ENCODE results near the gene ACAP1. TPM values are rescaled to one million over a fixed set of nuclear protein-coding genes. Genes with fewer than 3 reads are reported as not detected.
"Not testable (repeated sequence)": the region's sequence is repeated elsewhere in the genome, so short reads cannot be mapped to it uniquely, and the experiment has no call there.

ACAP1 gene
- total RNA-seq, 1 donor from 2014 or later: 0.40 TPM

- DNase-seq (ENCODE audit: low read depth in 2 of 2): no peak
Measured at GRCh38 chr17:7328840-7329373, 7.4 kb upstream of the ACAP1 start, which contains the start of gene NEURL4. NEURL4 (minus strand) TSS chr17:7329335; CDS start chr17:7329312, 23 bp downstream.

GRCh38 chr17:7329374-7329996 lies 6.8 kb upstream of the ACAP1 start:
- DNase-seq (ENCODE audit: low read depth in 2 of 2): peak; percentile 99

GRCh38 chr17:7329997-7330637 lies 6.2 kb upstream of the ACAP1 start:
- DNase-seq (ENCODE audit: low read depth in 2 of 2): peak; percentile 79 to 80

- no peak for DNase-seq (ENCODE audit: low read depth in 2 of 2)
Measured at GRCh38 chr17:7330638-7331015, 5.7 kb upstream of the ACAP1 start.

- DNase-seq (ENCODE audit: low read depth in 2 of 2): no peak
Measured at GRCh38 chr17:7332111-7332510, 4.2 kb upstream of the ACAP1 start.

- not testable (repeated sequence) for DNase-seq (ENCODE audit: low read depth in 2 of 2)
Measured at GRCh38 chr17:7332600-7333069, 3.7 kb upstream of the ACAP1 start.

GRCh38 chr17:7334938-7335538 lies 1.3 kb upstream of the ACAP1 start:
- no peak for DNase-seq (ENCODE audit: low read depth in 2 of 2)

- not testable (repeated sequence) for DNase-seq (ENCODE audit: low read depth in 2 of 2)
Measured at GRCh38 chr17:7335765-7336164, 564 bp upstream of the ACAP1 start.

GRCh38 chr17:7337600-7337999 lies 1.3 kb downstream of the ACAP1 start:
- DNase-seq (ENCODE audit: low read depth in 2 of 2): not testable (repeated sequence)

GRCh38 chr17:7340179-7340578 lies 3.9 kb downstream of the ACAP1 start:
- no peak for DNase-seq (ENCODE audit: low read depth in 2 of 2)

- no peak for DNase-seq (ENCODE audit: low read depth in 2 of 2)
Measured at GRCh38 chr17:7341842-7342241, 5.5 kb downstream of the ACAP1 start.

- no peak for DNase-seq (ENCODE audit: low read depth in 2 of 2)
Measured at GRCh38 chr17:7343250-7343649, 6.9 kb downstream of the ACAP1 start.

GRCh38 chr17:7346761-7347614 lies 10.7 kb downstream of the ACAP1 start:
- no peak for DNase-seq (ENCODE audit: low read depth in 2 of 2)

- DNase-seq (ENCODE audit: low read depth in 2 of 2): no peak
Measured at GRCh38 chr17:7347630-7348477, 11.5 kb downstream of the ACAP1 start.

GRCh38 chr17:7348478-7349242 lies 12.3 kb downstream of the ACAP1 start:
- no peak for DNase-seq (ENCODE audit: low read depth in 2 of 2)

- peak; percentile 72 to 75 for DNase-seq (ENCODE audit: low read depth in 2 of 2)
Measured at GRCh38 chr17:7351665-7352502, 15.6 kb downstream of the ACAP1 start, which contains the start of gene KCTD11. KCTD11 (plus strand) TSS chr17:7352162.

- DNase-seq (ENCODE audit: low read depth in 2 of 2): no peak
Measured at GRCh38 chr17:7352503-7352889, 16.2 kb downstream of the ACAP1 start.

GRCh38 chr17:7352910-7353635 lies 16.7 kb downstream of the ACAP1 start:
- DNase-seq (ENCODE audit: low read depth in 2 of 2): no peak

Data from lung microvascular endothelial cell (primary cell).